Activated T-helper 1 cell treated with anti-CD3 and anti-CD28 coated beads, Interleukin-2, amount 50 U/mL, for 16 hours (primary cell): ENCODE results near the gene SEZ6L2.
A peak's percentile ranks its signal among the peaks of the same experiment; 100 is the strongest.
"Not testable (repeated sequence)": the region's sequence is repeated elsewhere in the genome, so short reads cannot be mapped to it uniquely, and the experiment has no call there.

Source experiments
- DNase-seq, 2 donors: peaks; one replicate each; pipeline ENCODE4 v3.0.0-alpha.2; 2020; ENCODE audit warnings: low read depth in 1 of 2, low spot score in 1 of 2

The SEZ6L2 gene

DNA sequence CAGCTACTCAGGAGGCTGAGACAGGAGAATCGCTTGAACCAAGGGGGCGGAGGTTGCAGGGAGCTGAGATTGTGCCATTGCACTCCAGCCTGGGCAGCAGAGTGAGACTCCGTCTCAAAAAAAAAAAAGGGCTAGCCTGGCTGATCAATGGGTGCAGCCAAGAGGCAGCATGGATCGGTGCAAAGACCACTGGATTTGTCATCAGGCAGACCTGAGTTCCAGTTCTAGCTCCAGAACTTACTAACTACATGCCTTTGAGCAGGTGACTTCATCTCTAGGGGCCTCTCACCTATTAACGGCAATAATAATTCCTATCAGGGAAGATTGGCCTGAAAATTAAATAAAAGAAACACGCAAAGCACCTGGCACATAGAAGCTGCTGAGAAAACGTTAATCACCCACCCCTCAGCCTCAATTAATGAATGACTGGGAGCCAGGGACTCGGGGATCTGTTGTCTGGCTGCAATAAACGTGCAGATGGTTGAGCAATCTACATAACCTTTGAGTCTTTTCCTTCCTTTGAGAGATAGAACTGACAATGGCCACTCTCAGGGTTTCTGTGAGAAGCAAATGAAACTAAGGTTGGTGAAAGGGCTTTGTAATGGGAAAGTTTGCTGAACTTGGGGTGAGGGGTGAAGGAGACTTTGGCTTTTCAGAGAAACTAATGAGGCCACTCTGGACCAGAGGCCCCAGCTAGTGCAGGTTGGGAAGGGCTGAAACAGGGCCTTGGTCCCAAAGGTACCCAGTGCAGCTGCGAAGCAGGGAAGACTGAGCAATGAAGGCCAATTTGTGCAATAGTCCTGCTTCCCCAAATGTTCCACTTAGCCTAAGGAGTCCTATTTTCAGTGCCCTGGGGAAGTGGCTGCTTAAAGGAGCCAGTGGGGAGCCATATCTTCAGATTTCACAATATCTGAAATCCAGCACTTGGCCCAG lies 7.6 kb downstream of the SEZ6L2 start:
- DNase-seq: no peak

DNA sequence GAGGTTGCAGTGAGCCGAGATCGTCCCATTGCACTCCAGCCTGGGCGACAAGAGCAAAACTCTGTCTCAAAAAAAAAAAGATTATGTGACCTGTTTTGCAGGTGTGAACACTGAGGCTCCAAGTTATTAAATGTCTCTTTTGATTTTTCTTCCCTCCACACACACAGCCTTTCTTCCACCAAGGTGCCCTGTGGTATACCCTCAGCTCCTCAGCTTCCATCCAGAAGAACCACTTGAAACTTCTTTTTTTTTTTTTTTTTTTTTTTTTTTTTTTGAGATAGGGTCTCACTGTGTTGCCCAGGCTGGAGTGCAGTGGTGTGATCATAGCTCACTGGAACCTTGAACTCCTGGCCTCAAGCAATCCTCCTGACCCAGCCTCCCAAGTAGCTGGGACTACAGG lies 10.0 kb downstream of the SEZ6L2 start:
- DNase-seq: not testable (repeated sequence)

GRCh38 chr16:29883987-29884386 lies 15.4 kb downstream of the SEZ6L2 start:
- no peak for DNase-seq

GRCh38 chr16:29881050-29881449 lies 18.3 kb downstream of the SEZ6L2 start:
- no peak for DNase-seq

DNA sequence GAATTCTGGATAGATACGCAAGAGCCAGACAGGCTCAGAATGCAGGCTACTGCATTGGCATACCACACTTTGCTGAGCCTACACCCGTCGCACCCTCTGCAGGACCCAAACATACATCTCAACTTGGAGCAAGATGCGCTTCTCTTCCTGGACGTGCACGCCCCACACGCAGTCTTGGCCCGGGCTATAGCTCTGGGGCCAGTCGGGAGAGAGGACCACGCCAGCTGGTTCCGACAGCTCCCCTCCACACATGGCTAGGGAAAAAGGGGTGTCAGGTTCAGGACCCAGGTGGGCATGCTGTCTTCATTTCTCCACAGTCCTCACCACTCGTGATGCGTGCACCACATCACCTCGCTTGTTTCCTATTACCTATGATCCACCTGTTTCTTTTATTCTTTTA lies 21.2 kb downstream of the SEZ6L2 start:
- DNase-seq: no peak

- no peak for DNase-seq
These were observed 21.9 kb downstream of the SEZ6L2 start for GRCh38 chr16:29877266-29877961.

- DNase-seq: peak in 1 of 2 donors; percentile 13
These were observed 22.6 kb downstream of the SEZ6L2 start for GRCh38 chr16:29876594-29877249.

GRCh38 chr16:29876217-29876593 lies 23.1 kb downstream of the SEZ6L2 start:
- no peak for DNase-seq

- DNase-seq: no peak
These were observed 24.1 kb downstream of the SEZ6L2 start for GRCh38 chr16:29875206-29875605.

DNA sequence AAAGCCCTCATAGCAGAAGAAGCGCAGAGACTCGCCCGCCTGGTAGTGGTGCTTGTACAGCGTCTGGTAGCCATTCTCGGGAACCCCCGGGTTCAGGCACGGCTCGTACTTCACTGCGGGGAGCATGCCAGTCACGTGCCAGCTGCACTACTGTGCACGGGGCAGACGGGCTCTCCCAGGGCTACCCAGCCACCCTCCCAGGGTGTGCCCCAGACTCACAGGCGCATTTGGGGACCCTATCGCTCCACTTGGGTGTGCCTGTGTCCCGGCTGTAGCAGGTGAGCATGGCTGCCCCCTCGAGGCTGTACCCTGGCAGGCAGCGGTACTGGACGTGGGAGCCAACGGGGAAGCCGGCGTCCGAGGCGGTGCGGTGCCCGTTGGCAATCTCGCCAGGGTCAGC lies 26.0 kb downstream of the SEZ6L2 start:
- DNase-seq: no peak

DNA sequence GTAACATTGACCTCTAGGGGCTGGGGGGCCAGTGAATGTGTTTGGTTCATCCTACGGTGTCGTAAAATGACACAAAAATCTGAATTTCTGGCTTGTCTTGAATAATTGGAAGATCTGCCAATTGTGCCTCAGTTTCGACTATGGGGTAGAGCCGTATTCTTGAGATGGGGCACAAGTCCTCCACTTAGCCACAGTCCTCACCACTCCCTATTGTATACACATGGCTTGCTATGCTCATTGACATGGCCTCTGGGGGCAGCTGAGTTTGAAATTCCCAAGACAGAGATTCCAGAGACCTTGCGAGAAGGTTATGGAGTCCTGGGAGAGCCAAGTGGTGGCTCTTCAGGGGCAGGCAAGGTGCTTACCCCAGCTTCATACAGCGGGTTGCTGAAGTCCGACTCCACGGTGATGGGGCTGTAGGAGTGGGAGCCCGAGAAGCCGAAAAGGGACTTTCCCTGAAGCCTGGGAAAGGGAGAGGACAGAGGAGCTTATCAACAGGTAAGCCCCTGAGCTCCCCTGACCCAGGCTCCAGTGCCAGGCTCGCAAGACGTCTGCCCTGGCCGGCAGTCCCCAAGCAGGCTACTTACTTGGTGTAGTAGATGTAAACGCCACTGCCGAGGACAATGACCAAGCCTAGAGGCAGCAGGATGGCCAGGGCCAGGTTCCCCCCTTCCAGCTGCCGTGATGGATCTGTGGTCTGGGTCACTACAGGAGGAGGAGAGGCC lies 27.4 kb downstream of the SEZ6L2 start:
- DNase-seq: no peak

GRCh38 chr16:29869067-29869466 lies 30.3 kb downstream of the SEZ6L2 start:
- not testable (repeated sequence) for DNase-seq

DNA sequence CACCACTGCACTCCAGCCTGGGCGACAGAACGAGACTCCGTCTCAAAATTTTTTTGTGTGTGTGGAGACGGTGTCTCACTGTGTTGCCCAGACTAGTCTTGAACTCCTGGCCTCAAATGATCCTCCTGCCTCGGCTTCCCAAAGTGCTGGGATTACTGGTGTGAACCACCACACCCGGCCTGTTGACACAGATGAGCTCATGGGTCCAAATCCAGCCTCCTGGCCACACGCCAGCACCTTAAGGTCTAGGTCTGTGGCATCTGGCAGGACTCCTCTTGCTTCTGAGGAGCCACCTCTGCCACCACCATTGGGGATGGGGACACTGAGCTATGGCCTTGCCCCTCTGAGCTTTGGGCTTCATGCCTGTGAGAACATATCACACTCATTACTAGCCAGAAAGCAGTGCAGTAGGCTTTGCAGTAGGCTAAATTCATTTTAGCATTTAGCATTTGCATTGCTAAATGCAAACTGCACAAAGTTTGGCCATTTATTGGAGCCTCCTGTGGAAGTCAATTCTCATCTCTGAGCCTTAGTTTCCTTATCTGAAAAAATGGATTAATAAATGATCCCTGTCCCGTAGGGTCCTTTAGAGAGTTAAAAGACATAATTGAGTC lies 30.8 kb downstream of the SEZ6L2 start:
- DNase-seq: no peak

- no peak for DNase-seq
These were observed 35.1 kb downstream of the SEZ6L2 start for GRCh38 chr16:29864205-29864604.

- DNase-seq: no peak
These were observed 35.7 kb downstream of the SEZ6L2 start for GRCh38 chr16:29863669-29863984.

DNA sequence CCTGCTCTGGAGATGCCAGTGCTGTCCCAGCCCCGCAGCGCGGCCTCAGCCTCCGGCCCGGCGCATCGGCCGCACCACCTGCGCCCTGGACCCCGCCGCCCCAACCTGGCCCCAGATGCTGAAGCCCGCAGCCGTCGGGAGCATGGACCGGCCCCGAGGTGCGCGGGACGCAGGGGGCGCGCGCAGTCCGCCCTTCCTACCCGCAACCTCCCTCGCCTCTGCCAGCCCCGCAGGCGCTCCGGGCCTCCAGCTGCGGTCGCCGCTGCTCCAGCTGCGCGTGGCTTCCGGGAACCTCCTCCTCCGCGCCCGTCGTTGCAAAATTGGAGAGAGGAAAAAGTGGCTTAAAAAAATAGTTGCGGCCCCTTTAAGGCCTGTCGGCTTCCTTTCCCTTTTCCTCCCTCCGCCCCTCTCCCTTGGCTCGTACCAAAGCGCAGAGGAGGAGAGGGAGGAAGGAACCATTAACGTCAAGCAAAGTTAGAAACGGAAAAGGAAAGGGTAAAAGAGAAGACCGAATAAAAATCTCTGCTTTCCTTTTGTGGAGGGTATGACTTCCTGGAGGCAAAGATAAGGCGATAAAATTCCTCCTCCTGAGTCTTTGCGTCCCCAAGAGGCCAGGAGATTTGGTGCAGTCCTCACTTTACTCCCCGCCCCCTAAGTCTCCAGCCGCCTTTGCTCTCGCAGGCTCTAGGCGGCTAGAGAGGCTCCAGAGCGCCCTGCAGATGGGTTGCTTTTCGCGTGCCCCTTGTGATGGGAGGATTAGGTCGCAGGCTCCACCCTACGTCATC lies 36.3 kb downstream of the SEZ6L2 start, which contains the start of gene CDIPT:
TSS of gene CDIPT (minus strand) at position 343 of the 785 bp plus-strand sequence. CDS start 369 bp downstream, outside the sequence.
- peak; percentile 82 to 90 for DNase-seq

- no peak for DNase-seq
These were observed 36.9 kb downstream of the SEZ6L2 start for GRCh38 chr16:29862383-29862883.

DNA sequence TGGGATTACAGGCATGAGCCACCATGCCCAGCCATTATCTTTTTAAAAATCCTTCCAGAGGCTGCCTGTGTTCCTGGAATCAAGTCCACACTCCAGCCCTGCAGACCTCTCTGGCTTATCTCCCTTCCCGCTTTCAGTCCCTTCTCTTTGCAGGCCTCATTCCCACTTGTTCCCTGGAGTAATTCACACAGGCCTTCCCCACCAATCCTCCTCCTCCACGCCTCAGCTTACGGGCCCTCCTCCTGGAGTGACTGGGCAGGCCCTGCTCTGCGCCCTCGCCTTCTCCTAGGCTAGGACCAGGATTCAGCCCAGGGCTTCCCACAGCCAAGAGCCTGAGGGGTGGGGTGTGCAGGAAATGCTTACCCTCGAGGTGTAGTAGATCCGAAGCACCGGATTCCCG lies 39.1 kb downstream of the SEZ6L2 start:
- DNase-seq: no peak

- no peak for DNase-seq
These were observed 40.4 kb downstream of the SEZ6L2 start for GRCh38 chr16:29858974-29859373.
